Endothelial cell of umbilical vein (primary cell): ENCODE results near the gene RALGPS1. TPM values are rescaled to one million over a fixed set of nuclear protein-coding genes. Genes with fewer than 3 reads are reported as not detected.

Experiments used
- BruUV-seq: library from RNA; stranded (reverse); fragments of 400-500 nt; replicated peaks from 2 replicates; lab custom pipeline; 2021; lab: Mats Ljungman, UMichigan
- CTCF ChIA-PET: fragments of 300-600, 350-600 bp; sonication (Branson Sonifier 250); formaldehyde crosslinking; loops from one replicate; lab custom pipeline; 2021; ENCODE audit warnings: antibody characterized with exemption, inconsistent platforms; lab: Charles Lee
- POLR2A ChIA-PET: fragments of 300-600, 350-600 bp; sonication (Branson Sonifier 250); formaldehyde crosslinking; loops from one replicate; lab custom pipeline; 2021; ENCODE audit warnings: antibody characterized with exemption, inconsistent platforms; lab: Charles Lee
- DNase-seq: peaks from one replicate; pipeline ENCODE4 v3.0.0-alpha.2; 2011; ENCODE audit warnings: low read depth, low spot score
- FAIRE-seq: peaks from 2 replicates; lab custom pipeline; 2011; peaks lifted over from hg19 to GRCh38; lab: Jason Lieb, UNC
- H2AFZ ChIP-seq: 2 replicates; pipeline ENCODE4 v1.6.0; 2012; ENCODE audit warnings: low read depth, low read length, control low read depth, inconsistent platforms
- H3K27ac ChIP-seq: 2 replicates; pipeline ENCODE4 v1.5.1; 2011; ENCODE audit warnings: low read depth, mild to moderate bottlenecking, control low read depth, low read length, moderate library complexity; ENCODE audit not compliant: insufficient read depth
- H3K27me3 ChIP-seq, 2 experiments: 2 replicates each; pipeline versions ENCODE4 v1.6.0 to v1.6.1; 2011; ENCODE audit warnings: low read length in 2 of 2, mixed read lengths in 1 of 2; ENCODE audit not compliant: control insufficient read depth in 2 of 2, insufficient read depth in 2 of 2
- H3K36me3 ChIP-seq, 2 experiments: 2 replicates in 1 of 2; 3 replicates in 1 of 2; pipeline ENCODE4 v1.5.1; 2011; ENCODE audit warnings: low read length in 2 of 2, mild to moderate bottlenecking in 1 of 2, moderate library complexity in 1 of 2; ENCODE audit not compliant: control insufficient read depth in 2 of 2, insufficient read depth in 2 of 2; ENCODE audit errors: extremely low read depth in 1 of 2
- H3K4me1 ChIP-seq: 3 replicates; pipeline ENCODE4 v1.5.1; 2011; ENCODE audit warnings: mild to moderate bottlenecking, low read length; ENCODE audit not compliant: control insufficient read depth, insufficient read depth; ENCODE audit errors: extremely low read depth
- H3K4me2 ChIP-seq: 2 replicates; pipeline ENCODE4 v1.6.1; 2011; ENCODE audit warnings: low read length, control low read depth, mixed read lengths; ENCODE audit not compliant: insufficient read depth
- H3K4me3 ChIP-seq, 3 experiments: fragments of 200-600 bp in 1 of 3; sonication (generic), shearing (Covaris generic) in 1 of 3; replicated peaks in 1 of 3; 2 replicates each; pipeline ENCODE4 v1.5.1; 2011 to 2016; ENCODE audit warnings: control low read depth in 3 of 3, low read length in 3 of 3, mild to moderate bottlenecking in 2 of 3, inconsistent platforms in 1 of 3, low read depth in 1 of 3, moderate library complexity in 1 of 3; ENCODE audit not compliant: insufficient read depth in 1 of 3
- H3K79me2 ChIP-seq: 2 replicates; pipeline ENCODE4 v1.6.0; 2012; ENCODE audit warnings: low read length, inconsistent platforms; ENCODE audit not compliant: control insufficient read depth, insufficient read depth
- H3K9ac ChIP-seq: replicated peaks from 2 replicates; pipeline ENCODE3; 2011; ENCODE audit warnings: low read length, control low read depth; ENCODE audit not compliant: insufficient read depth; ENCODE audit errors: extremely low read depth
- H3K9me1 ChIP-seq: replicated peaks from 3 replicates; pipeline ENCODE4 v1.6.0; 2011; ENCODE audit warnings: mild to moderate bottlenecking, low read length; ENCODE audit not compliant: control insufficient read depth, insufficient read depth; ENCODE audit errors: extremely low read depth
- H3K9me3 ChIP-seq: replicated peaks from 2 replicates; pipeline ENCODE4 v1.5.1; 2012; ENCODE audit warnings: low read length, inconsistent platforms; ENCODE audit not compliant: control insufficient read depth, insufficient read depth
- H4K20me1 ChIP-seq: replicated peaks from 2 replicates; pipeline ENCODE3; 2011; ENCODE audit warnings: mild to moderate bottlenecking, low read length; ENCODE audit not compliant: control insufficient read depth, insufficient read depth; ENCODE audit errors: extremely low read depth
- CTCF ChIP-seq, 2 donors: IDR thresholded peaks; 1 replicate in 1 of 2; 2 replicates in 1 of 2; pipeline ENCODE4 v1.5.1; 2011; ENCODE audit warnings: low read length in 2 of 2, mild to moderate bottlenecking in 2 of 2, moderate library complexity in 2 of 2, control low read depth in 1 of 2, inconsistent platforms in 1 of 2, low read depth in 1 of 2; ENCODE audit not compliant: insufficient read depth in 1 of 2; ENCODE audit errors: extremely low read depth in 1 of 2
- EZH2 ChIP-seq: IDR thresholded peaks from 2 replicates; pipeline ENCODE4 v1.6.1; 2012; ENCODE audit warnings: borderline replicate concordance, low read depth, mild to moderate bottlenecking, moderate library complexity, low read length, inconsistent platforms; ENCODE audit not compliant: severe bottlenecking
- FOS ChIP-seq: IDR thresholded peaks from 2 replicates; pipeline ENCODE4 v1.6.1; 2011; ENCODE audit warnings: mild to moderate bottlenecking, low read length, moderate library complexity, borderline replicate concordance; ENCODE audit not compliant: insufficient read depth
- GATA2 ChIP-seq: IDR thresholded peaks from 2 replicates; pipeline ENCODE4 v1.7.0; 2011; ENCODE audit warnings: low read depth, mild to moderate bottlenecking, moderate library complexity, mixed read lengths, low read length; ENCODE audit not compliant: insufficient read length, insufficient read depth
- JUN ChIP-seq: IDR thresholded peaks from 2 replicates; pipeline ENCODE4 v1.6.1; 2011; ENCODE audit warnings: borderline replicate concordance, low read depth; ENCODE audit not compliant: insufficient read length, insufficient read depth
- MAX ChIP-seq: IDR thresholded peaks from 2 replicates; pipeline ENCODE4 v1.6.1; 2011; ENCODE audit not compliant: insufficient read depth, insufficient read length
- MYC ChIP-seq: IDR thresholded peaks from one replicate; pipeline ENCODE4 v1.6.1; 2011; ENCODE audit warnings: mild to moderate bottlenecking, low read depth, low read length
- POLR2A ChIP-seq: IDR thresholded peaks from 2 replicates; pipeline ENCODE4 v1.6.1; 2012; ENCODE audit warnings: low read depth, mild to moderate bottlenecking, control low read depth, low read length
- POLR2AphosphoS5 ChIP-seq: IDR thresholded peaks from 2 replicates; pipeline ENCODE4 v1.6.1; 2012; ENCODE audit warnings: low read depth, mild to moderate bottlenecking, control low read depth, low read length, moderate library complexity; ENCODE audit not compliant: insufficient read depth
- dilution Hi-C: fragments of 300-500 bp; cut with MboI; formaldehyde crosslinking; loops from one replicate; pipeline ENCODE4 v1.15.0; 2019; ENCODE audit warnings: low sequenced_read_pairs; ENCODE audit not compliant: extremely low pct_ligation_motif_present
- intact Hi-C: fragments of 100-400 bp; cut with micrococcal nuclease; formaldehyde crosslinking; loops from one replicate; pipeline ENCODE4 v1.10.0; 2022
- polyA plus RNA-seq, 4 experiments: library from polyadenylated mRNA; depleted of rRNA in 3 of 4; stranded (reverse) in 3 of 4; unstranded in 1 of 4; fragments of >200 nt; gene quantifications; 2 replicates each; pipeline versions ENCODE4 v1.2.1 to v1.2.3, GENCODE V29; 2011 to 2012; ENCODE audit warnings: missing spikeins in 1 of 4
- total RNA-seq: library from RNA; stranded (reverse); gene quantifications from 2 replicates; pipeline ENCODE4 v1.2.3, GENCODE V29; 2021

The RALGPS1 gene
- total and polyA plus RNA-seq, 2 donors (not counting 3 experiments of a cell fraction or from before 2014, with no cell fraction given), result 3.8 to 5.5 TPM

- ChIA-PET CTCF (no interaction called here), POLR2A (no interaction called here)
- Histone ChIP-seq H3K27ac (no peak overlapping the region), H4K20me1 (no peaks in the 10 kb centered on the region), H3K36me3 (no peaks in the 10 kb centered on the region), H3K4me1 (peaks cover 7% of the 10 kb centered on the region), H3K9me1 (no peaks in the 10 kb centered on the region), H3K79me2 (no peaks in the 10 kb centered on the region), H3K9me3 (no peaks in the 10 kb centered on the region), H2AFZ (no peak overlapping the region), H3K4me3 (no peak overlapping the region), H3K9ac (no peak overlapping the region), H3K4me2 (no peak overlapping the region), H3K27me3 (no peaks in the 10 kb centered on the region)
- DNase-seq, result no peak
- dilution Hi-C loops, result no loop called here
- no peak for FAIRE-seq
- no TSS peak for BruUV-seq
- intact Hi-C loops, result no loop called here
- TF ChIP-seq MYC, result no peak
- TF ChIP-seq EZH2, result no peak
- no peak for TF ChIP-seq FOS
- TF ChIP-seq POLR2AphosphoS5, result no peak
- TF ChIP-seq JUN, result no peak
- no peak for TF ChIP-seq MAX
- no peak for TF ChIP-seq POLR2A
- TF ChIP-seq CTCF (IDR thresholded peaks at IDR 0.05; ENCODE audit: extremely low read depth in 1 of 2, insufficient read depth in 1 of 2, low read depth in 1 of 2, low read length in 2 of 2), result no peak
- TF ChIP-seq GATA2, result no peak
Observed at GRCh38 chr9:126984969-126985368, 70.4 kb downstream of the RALGPS1 start.
